NCI-H1105 (cell line): Measurements from ENCODE around the gene ABCA8.

Experiments
- DNase-seq: peaks from one replicate; lab custom pipeline; 2025; lab: John Stamatoyannopoulos, UW

ABCA8 gene

DNA sequence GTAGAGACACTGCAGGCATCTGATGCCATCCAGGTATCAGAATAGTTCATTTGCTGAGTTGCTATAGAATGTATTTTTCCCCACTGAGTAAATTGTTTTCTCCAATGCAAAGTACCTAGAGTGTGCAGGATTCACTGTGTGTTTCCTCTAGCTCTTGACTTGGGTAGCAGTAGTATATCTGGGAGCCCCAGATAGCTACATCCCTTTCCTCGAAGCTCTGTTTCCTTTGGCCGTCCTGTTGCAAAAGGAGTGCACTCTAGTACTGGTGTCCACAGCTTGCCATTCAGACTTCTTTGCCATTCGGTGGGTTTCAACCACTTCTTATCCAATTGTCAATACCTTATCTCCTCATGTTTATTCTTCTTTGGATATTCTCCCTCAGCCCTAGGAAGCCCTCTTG lies 12.8 kb downstream of the ABCA8 start:
- no peak for DNase-seq

- DNase-seq: no peak
Measured at GRCh38 chr17:68941761-68942160, 13.4 kb downstream of the ABCA8 start.

DNA sequence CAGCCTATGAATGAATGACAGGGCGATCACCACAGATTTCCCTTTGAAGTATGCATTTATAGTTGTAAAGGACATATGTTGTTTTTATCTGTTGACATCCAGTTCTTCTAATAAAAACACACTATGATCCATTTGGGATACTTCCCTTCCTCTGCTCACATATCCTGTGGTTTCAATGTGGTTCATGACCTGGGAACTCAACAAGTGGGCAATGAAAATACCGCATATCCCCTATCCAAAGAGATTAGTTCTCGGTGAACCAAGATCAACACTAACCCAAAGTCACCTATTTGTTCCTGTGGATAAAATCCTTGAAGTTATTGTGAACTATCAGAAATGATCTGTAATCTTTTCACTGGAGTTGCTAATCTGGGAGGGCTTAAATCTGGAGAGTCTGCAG lies 16.0 kb downstream of the ABCA8 start:
- no peak for DNase-seq

GRCh38 chr17:68937890-68938514 lies 17.2 kb downstream of the ABCA8 start:
- no peak for DNase-seq

DNA sequence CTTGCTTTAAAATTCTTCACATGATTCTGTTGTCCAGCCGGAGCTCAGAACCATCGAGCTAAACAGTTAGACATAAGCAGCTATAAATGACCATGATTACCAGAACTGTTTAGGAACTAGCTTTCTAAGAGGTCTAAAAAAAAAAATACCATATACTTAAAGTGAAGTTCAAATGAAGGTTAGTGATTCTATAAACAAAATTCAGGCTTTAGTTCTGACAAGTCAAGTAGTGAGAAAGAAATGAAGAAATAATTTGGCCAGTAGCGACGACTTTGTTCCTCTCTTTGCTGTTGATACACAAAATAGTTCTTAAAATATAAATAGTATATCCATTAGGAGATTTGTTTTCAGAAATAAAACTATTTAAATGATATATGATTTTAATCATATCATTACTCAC lies 27.7 kb downstream of the ABCA8 start:
- DNase-seq: no peak

DNA sequence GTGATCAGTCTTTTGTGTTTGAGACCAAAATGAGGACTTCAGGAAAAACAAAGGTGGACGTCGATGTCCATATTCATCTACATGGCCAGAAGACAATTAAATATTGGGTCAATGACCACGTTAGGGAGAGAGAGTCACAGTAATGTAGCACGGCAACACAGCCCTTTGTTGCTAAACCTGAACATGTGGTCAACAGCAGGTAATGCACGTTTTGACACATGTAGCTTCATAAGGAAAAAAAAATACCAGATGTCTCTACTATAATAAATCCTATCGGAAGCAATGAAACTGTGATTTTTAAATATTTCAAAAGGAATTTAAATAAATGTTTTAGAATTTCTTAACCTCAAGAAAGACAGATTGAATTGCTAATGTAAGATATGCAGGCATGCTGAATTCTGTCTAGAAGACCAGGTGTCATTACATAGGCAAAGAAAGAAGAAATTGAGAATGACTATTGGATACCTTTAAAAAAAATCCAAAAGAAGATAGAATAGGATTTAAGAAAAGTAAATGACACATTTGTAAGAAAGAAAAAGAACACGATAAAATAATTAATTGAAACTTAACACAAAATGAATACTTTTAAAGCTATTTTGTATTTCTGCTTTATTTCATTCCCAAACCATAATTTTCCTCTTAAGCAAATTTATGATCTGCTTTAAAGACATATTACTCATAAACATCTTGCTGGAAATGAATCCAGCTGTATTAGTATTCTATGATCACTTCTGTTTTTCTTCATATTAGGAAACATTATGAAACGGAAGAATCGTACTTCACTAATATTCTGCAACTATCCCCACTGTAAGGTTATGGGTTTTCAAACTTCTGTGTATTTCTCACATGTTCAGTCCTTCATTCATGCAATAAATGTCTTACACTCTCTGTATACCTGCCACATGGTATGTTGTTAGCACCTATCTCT lies 30.1 kb downstream of the ABCA8 start:
- DNase-seq: no peak

DNA sequence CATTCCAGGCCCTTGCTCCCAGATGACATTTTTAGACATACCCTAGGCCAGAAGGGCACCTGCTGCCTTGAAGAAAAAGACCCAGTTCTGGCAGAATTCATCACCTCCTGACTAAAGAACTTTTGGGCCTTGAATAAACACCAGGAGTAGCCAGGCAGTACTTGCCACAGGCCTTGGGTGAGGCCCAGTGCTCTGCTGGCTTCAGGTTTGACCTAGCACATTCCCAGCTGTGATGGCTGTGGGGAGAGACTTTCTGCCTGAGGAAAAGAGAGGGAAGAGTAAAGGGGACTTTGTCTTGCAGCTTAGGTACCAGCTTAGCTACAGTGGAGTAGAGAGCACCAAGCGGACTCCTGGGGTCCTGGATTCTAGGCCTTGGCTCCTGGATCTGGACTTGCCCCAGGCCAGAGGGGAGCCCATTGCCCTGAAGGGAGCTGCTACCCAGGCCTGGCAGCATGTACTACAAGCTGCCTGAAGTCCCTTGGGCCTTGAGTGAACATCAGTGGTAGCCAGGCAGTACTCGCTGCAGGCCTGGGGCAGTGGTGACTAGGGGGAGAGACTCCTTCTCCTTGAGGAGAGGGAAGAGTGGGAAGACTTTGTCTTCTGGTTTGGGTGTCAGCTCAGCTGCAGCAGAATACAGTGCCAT lies 44.3 kb downstream of the ABCA8 start:
- no peak for DNase-seq

DNA sequence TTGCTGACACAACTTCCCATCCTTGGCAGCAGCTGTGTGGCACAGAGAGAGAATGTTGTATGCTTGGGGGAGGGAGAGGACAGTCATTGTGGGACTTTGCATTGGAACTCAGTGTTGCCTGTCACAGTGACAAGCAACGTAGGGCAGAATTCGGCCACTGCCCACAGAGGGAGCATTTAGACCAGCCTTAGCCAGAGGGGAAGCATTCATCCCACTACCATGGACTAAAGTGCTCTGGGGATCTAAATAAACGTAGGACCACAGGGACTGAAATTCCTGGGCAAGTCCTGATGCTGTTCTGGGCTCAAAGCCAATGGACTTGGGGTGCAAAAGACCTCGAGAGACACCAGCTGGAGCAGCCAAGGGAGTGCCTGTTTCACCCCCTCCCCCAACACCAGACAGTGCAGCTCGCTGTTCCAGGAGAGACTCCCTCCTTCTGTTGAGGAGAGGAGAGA lies 44.9 kb downstream of the ABCA8 start:
- peak; percentile 19 for DNase-seq

DNA sequence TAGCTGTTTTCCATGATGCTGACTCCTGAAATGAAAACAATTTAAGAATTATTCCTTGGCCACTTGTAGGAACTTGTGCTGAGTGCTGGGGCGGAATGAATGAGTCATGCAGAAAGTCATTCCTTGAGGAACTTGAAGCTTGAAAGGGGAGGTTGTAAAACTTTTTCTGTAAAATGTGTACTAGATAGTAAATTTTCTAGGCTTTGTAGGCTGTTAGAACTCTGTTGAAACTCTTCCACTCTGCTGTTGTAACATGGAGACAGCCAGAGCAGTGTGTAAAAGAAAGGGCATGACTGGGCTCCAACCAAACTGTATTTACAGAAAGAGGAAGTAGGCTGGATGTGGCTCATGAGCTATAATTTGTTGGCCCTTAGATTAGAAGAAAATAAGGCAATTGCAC lies 46.1 kb downstream of the ABCA8 start:
- no peak for DNase-seq

- DNase-seq: no peak
Measured at GRCh38 chr17:68908045-68908444, 47.1 kb downstream of the ABCA8 start.

GRCh38 chr17:68906638-68907037 lies 48.6 kb downstream of the ABCA8 start:
- DNase-seq: no peak

DNA sequence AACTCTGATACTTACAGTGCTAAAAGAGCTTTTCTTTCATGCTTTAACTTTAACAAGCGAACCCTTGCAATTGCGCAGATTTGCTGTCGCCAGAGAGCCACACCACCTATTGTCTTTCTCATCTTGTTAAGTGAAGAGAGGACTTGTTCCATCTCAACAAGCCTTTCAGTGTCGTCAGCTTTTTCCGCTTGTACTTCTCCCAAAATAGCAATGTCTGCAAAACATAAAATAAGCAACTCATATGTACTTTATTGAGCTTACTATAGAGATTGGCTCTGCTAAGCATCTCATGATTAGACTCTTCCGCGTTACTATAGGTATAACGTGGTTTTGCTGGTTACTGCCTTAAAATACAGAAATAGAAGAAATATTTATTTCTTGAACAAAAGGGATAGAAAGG lies 51.9 kb downstream of the ABCA8 start:
- no peak for DNase-seq

- no peak for DNase-seq
Measured at GRCh38 chr17:68897557-68897956, 57.6 kb downstream of the ABCA8 start.

DNA sequence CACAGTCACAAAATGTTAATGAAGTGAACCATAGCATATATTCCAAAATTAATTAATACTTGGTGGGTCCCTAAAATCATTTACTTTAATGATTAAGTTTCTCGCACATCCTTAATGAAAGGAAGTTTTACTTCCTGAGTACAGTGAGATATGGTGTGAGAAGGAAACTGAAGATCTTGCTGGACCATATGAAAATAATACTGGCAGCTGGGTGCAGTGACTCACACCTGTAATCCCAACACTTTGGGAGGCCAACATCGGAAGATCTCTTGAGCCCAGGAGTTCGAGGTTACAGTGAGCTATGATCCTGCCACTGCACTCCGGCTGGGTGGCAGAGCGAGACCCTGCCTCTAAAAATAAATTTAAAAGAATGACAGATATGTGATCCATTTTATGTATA lies 62.5 kb downstream of the ABCA8 start:
- DNase-seq: no peak

DNA sequence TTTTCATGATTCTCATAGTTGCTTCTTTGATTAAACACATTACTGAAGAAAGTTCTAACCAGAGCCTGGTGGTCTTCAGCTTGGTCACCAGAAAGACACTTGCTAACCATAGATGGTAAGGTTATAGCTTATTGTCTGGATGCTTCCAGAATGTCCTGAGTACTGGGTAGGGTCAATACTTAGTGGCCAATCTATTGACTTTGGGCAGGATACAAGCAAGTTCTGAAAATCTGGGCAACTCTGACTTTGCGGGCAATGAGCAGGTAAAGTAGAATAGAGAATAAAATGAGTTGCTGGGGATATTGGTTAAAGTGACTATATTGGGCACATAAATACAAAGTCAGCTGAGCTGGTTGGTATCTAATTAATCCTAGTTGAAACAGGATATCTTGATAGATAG lies 63.0 kb downstream of the ABCA8 start:
- DNase-seq: no peak

- no peak for DNase-seq
Measured at GRCh38 chr17:68886401-68886800, 68.8 kb downstream of the ABCA8 start.

DNA sequence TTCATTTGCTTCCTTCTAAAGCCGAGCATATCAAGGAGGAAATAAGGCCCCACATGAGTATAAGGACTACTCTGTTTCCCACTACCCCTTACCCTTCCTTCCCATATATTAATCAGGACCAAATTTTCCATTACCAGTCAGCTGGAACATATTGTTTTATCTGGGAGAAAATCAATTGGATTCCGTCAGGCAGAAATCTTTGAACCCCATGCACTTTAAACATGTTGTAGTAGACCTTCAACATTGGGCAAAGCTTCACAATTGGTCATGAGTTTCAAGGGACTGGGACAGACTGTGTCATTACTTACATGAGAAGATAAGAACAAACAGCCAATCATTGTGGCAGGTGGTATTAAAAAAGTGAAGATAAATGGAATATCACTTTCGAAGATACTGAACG lies 70.3 kb downstream of the ABCA8 start:
- no peak for DNase-seq

DNA sequence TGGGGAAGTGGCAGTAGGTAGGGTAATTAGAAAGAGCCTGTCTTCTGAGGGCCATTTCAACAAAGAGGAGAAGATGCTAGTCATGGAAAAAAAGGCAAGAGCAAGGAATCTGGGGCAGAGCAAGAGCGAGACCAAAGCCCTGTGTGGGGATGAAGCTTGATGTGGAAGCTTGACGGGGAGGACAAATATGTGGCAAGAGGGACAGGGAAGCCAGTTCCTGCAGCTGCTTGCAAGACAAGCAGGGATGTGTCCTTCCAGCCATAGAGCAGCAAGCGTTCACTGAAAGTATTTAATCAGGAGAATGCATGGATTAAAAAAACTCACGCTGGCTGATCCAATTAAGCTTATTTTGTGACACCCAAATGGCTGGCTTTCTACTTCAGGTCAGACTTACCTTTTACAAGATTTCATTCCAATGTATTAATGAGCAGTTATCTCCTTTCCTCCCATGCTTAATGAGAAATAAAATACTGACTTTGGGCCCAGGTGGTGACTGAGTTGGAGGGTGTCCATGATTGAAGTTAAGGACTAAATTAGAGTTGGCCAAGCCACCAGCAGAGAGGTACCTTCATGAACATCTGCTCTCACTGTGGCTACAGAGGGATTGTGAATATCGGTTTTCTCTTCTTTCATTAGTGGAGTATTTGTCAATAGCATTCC lies 76.8 kb downstream of the ABCA8 start:
- DNase-seq: no peak

DNA sequence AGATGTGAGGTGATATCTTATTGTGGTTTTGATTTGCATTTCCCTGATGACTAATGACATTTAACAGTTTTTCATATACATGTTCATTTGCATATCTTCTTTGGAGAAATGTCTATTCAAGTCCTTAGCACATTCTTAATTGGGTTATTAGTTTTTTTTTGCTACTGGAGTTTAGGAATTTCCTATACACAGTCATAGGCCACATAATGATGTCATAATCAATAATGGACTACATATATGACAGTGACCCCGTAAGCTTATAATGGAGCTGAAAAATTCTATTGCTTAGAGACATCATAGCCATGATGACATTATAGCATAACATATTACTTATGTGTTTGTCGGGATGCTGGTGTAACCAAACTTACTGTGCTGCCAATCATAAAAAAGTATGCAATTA lies 83.7 kb downstream of the ABCA8 start:
- no peak for DNase-seq

- DNase-seq: no peak
Measured at GRCh38 chr17:68870976-68871375, 84.2 kb downstream of the ABCA8 start.

DNA sequence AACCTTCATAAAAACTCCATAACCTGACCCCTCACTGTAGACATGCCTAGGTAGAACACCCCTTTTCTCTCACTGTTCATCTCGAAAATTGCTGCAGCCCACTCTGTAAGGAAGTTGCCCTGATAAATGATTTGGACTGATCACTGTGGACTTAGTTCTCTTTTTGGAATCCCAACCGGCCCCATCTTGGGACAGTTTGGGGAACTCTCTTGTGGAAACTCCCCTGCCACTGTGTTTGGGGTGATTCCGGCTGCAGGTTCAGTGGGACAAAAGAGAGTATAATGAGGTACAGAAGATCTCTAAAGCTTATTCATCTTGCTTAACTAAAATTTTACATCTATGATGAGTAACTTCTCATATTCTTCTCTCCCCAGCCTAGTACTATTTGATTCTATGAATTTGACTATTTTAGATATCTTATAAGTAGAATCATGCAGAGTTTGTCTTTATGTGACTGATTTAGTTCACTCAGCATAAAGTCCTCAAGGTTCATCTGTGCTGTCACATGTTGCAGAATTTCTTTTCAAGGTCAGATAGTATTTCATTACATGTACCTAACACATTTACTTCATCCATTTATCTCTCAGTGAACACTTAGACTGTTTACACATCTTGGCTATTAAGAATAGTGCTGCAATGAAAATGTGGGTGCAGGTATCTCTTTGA lies 84.9 kb downstream of the ABCA8 start:
- DNase-seq: no peak

DNA sequence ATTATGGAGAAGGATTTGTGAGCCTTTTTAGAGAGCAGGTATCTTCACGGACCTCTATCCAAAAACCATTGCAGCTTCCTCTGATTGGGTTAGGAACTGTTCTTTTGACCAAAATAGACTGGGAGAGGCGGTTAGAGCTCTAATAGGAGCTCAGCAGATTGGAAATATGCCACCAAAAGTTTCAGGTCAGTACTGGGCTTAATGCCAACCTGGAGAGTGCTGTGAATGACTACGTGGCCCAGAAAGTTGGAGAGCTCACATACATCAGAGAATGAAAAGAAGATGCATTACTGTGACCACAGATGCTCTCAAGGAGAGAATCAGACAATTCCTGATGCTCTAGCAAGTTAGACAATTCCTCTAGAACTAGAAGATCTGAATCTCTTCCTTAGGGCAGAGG lies 86.5 kb downstream of the ABCA8 start:
- peak; percentile 57 for DNase-seq
